Stimulated activated CD8-positive, alpha-beta memory T cell treated with anti-CD3 and anti-CD28 coated beads, Interleukin-12 subunit alpha, Interleukin-12 subunit beta, amount 100 ng/mL, for 4 hours (primary cell): Measurements from ENCODE around the gene SPAG16.

Source experiments
- DNase-seq: peaks from one replicate; pipeline ENCODE4 v3.0.0-alpha.2; 2020; ENCODE audit warnings: low read depth

Gene SPAG16

GRCh38 chr2:214382229-214382628 lies 1098.0 kb downstream of the SPAG16 start:
- no peak for DNase-seq

DNA sequence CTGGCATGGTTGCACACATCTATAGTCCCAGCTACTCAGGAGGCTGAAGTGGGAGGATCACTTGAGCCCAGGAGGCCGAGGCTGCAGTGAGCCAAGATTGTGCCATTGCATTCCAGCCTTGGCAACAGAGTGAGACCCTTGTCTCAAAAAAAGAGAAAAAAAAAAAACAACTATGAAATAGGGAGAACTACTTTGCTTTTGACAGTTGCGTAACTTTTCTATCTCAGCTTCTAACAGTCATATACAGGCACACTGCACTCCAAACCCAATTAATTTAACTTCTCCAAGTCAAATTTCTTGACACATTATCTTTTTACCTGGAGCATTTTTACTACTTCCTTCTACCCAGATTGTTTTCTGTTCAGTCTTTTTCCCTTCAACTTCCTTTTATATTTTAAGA lies 1102.5 kb downstream of the SPAG16 start:
- DNase-seq: no peak

GRCh38 chr2:214389334-214389733 lies 1105.1 kb downstream of the SPAG16 start:
- no peak for DNase-seq

DNA sequence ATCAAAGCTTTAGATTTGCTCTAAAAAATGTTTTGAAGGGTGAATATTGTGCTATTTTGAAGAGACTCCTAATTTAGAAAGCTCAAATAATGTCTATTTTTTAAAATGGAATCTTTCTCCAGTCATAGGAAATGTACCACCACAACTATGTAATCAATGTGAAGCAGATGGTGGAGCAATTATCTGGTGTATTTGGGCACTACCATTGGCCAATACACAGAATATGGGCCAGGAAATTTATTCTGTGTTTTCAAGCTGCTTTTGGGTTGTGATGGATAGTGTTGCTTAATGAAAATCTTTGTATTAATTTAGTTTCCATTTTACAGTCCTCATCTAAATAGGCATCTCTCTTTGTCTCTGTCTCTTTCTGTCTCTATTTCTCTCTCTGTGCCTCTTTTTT lies 1109.5 kb downstream of the SPAG16 start:
- no peak for DNase-seq

DNA sequence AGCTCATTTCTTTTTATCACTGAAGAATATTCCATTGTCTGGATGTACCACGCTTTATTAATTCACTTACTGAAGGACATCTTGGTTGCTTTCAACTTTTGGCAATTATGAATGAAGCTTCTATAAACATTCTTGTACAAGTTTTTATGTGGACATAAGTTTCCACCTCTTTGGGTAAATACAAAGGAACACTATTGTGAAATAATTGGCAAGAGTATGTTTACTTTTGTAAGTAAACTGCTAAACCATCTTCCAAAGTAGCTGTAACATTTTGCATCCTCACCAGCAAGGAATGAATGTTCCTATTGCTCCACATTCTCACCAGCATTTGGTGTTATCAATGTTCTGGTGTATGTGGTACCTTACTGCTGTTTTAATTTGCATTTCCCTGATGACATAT lies 1110.8 kb downstream of the SPAG16 start:
- no peak for DNase-seq

- DNase-seq: no peak
Measured at GRCh38 chr2:214401580-214401979, 1117.3 kb downstream of the SPAG16 start.

DNA sequence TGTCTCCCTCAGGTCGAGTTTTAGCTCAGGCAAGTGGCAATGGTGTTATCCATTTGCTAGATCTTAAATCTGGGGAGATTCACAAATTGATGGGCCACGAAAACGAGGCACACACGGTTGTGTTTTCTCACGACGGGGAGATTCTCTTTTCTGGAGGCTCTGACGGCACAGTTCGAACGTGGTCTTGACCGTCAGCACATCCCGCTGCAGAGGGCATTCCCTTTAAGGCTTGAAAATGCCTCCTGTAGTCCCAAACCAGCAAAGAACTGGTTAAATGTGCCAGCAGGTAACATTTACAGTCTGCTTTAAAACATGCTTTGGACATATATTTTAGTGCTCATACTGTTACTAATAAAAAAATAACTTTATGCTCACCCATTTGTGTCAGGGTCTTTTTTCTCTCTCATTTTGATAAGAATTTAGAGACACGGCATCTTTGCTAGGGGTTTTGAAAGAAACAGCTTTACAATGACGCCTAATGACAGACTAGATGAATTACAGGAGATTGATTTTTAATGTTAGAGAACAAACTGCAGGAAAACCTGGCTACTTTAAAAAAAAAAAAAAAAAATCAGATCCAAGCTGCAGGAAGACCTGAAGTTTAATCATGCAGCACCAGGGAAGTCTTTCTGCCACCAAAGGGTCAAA lies 1126.0 kb downstream of the SPAG16 start:
- DNase-seq: no peak

DNA sequence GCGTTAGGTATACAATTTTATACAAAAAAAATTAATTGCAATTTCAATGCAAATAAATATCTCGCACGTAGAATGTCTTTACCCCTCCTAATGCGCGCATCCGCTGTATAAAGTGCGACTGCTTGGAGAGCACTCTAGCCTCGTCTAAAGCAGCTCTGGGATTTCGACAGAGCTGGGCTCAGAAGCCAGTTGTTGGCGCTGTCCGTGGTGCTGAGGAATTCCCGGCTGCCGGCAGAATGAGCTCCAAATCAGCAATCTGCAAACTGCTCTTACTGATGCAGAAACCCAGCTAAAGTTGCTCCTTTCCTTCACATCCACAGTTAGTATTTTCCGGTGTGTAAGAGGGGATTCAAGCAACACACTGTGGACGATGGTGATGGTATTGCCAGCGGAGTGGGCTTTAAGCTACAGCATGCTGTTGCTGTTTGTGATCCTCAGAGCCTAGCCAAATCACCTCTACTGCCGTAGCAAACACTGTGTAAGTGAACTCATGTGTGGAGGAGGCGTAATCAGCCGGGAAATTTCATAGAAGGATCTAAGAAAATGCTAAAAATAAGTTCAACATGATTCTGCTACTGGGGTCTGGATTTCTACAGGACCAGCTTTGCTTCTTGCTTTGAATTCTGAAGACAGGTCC lies 1126.8 kb downstream of the SPAG16 start, which contains the start of gene VWC2L:
Gene VWC2L, plus strand, starts transcription at position 137 of the 637 bp plus-strand sequence. CDS start 3,140 bp downstream, outside the sequence.
- no peak for DNase-seq

- DNase-seq: no peak
Measured at GRCh38 chr2:214412679-214413078, 1128.4 kb downstream of the SPAG16 start.

GRCh38 chr2:214436470-214436869 lies 1152.2 kb downstream of the SPAG16 start:
- no peak for DNase-seq

GRCh38 chr2:214450118-214450894 lies 1166.0 kb downstream of the SPAG16 start:
- DNase-seq: no peak

DNA sequence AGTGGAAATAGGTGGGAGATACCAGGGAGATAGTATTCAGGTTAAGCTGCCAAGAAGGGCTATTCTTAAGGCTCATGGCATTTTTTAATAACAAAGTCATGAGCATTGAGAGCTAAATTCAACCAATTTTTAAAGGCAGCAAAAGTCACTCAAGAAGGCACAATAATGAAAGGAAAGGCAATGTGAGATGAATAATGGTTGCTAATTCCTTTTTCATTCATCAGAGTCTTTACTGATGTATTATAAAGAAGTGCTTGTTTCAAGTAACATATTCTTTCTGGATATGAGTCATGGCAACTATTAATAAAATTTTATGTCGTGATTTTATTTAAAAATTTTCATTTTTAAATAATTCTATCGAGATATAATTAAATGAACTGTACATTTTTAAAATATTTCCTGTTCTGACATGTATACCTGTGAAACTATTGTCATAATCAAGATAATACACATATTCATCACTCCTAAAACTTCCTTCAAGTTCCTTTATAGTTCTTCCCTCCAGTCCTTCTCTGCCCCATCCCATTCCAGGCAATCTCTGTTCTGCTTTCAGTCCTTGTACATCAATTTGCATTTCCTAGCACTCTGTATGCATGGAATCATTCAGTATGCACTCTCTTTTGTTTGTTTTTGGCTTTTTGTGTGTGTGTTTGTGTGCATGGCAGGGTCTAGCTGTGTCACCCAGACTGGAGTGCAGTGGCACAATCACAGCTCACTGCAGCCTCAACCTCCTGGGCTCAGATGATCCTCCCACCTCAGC lies 1167.4 kb downstream of the SPAG16 start:
- DNase-seq: no peak
